OCI-LY1 (cell line): ENCODE data around the gene LIPT2.

ENCODE experiments used
- H2AFZ ChIP-seq: fragments of 200-600 bp; sonication (generic), shearing (Covaris generic); 2 replicates; pipeline ENCODE4 v1.6.0; 2014; ENCODE audit warnings: antibody characterized with exemption, mild to moderate bottlenecking, low read length
- H3F3A ChIP-seq: fragments of 200-600 bp; sonication (generic), shearing (Covaris generic); 2 replicates; pipeline ENCODE4 v1.6.0; 2014; ENCODE audit warnings: mild to moderate bottlenecking, antibody characterized with exemption, low read length, moderate library complexity; ENCODE audit not compliant: insufficient read depth
- H3K27ac ChIP-seq: fragments of 200-600 bp; sonication (generic); 2 replicates; pipeline ENCODE4 v1.5.1; 2014; ENCODE audit warnings: low read length, mixed run types, mild to moderate bottlenecking, low read depth; ENCODE audit not compliant: poor library complexity, severe bottlenecking
- H3K27me3 ChIP-seq: fragments of 200-600 bp; sonication (generic); 2 replicates; pipeline ENCODE4 v1.6.0; 2014; ENCODE audit warnings: antibody characterized with exemption, mild to moderate bottlenecking, low read length, moderate library complexity; ENCODE audit not compliant: insufficient read depth
- H3K36me3 ChIP-seq: fragments of 200-600 bp; sonication (generic); 2 replicates; pipeline ENCODE4 v1.6.1; 2014; ENCODE audit warnings: mild to moderate bottlenecking, antibody characterized with exemption, low read length, moderate library complexity, mixed read lengths; ENCODE audit not compliant: insufficient read depth
- H3K4me1 ChIP-seq: fragments of 200-600 bp; sonication (generic); 2 replicates; pipeline ENCODE4 v1.5.1; 2014; ENCODE audit warnings: mild to moderate bottlenecking, low read length, moderate library complexity; ENCODE audit not compliant: insufficient read depth, severe bottlenecking
- H3K4me2 ChIP-seq: fragments of 200-600 bp; sonication (generic), shearing (Covaris generic); 2 replicates; pipeline ENCODE4 v1.6.1; 2014; ENCODE audit warnings: low read length
- H3K4me3 ChIP-seq: fragments of 200-600 bp; sonication (generic); 2 replicates; pipeline ENCODE4 v1.5.1; 2014; ENCODE audit warnings: low read length, low read depth, mild to moderate bottlenecking, mixed read lengths; ENCODE audit not compliant: poor library complexity, severe bottlenecking
- H3K79me2 ChIP-seq: fragments of 200-600 bp; shearing (Covaris generic); 2 replicates; pipeline ENCODE4 v1.6.1; 2016; ENCODE audit warnings: mixed run types, low read length, mixed read lengths; ENCODE audit not compliant: insufficient read depth
- H3K9ac ChIP-seq: fragments of 200-600 bp; sonication (generic), shearing (Covaris generic); 2 replicates; pipeline ENCODE4 v1.6.1; 2014; ENCODE audit warnings: mild to moderate bottlenecking, low read length, mixed read lengths
- H3K9me2 ChIP-seq: fragments of 200-600 bp; sonication (generic), shearing (Covaris generic); 2 replicates; pipeline ENCODE4 v1.6.1; 2014; ENCODE audit warnings: low read depth, mild to moderate bottlenecking, low read length, mixed read lengths
- H3K9me3 ChIP-seq: fragments of 200-600 bp; shearing (Covaris generic); 2 replicates; pipeline ENCODE4 v1.6.1; 2014; ENCODE audit warnings: low read length, mixed read lengths
- H4K20me1 ChIP-seq: fragments of 200-600 bp; sonication (generic), shearing (Covaris generic); 2 replicates; pipeline ENCODE4 v1.6.0; 2016; ENCODE audit warnings: mild to moderate bottlenecking, low read length; ENCODE audit not compliant: insufficient read depth
- CTCF ChIP-seq: fragments of 200-600 bp; sonication (generic), shearing (Covaris generic); IDR thresholded peaks from 2 replicates; pipeline ENCODE4 v1.5.1; 2017; ENCODE audit warnings: mild to moderate bottlenecking, antibody characterized with exemption, low read length, moderate library complexity, mixed read lengths
- EZH2 ChIP-seq: fragments of 200-600 bp; sonication (generic), shearing (Covaris generic); IDR thresholded peaks from 2 replicates; pipeline ENCODE4 v1.8.0; 2017; ENCODE audit warnings: borderline replicate concordance, mixed run types, mild to moderate bottlenecking, antibody characterized with exemption, low read length, moderate library complexity, mixed read lengths

Gene LIPT2

DNA sequence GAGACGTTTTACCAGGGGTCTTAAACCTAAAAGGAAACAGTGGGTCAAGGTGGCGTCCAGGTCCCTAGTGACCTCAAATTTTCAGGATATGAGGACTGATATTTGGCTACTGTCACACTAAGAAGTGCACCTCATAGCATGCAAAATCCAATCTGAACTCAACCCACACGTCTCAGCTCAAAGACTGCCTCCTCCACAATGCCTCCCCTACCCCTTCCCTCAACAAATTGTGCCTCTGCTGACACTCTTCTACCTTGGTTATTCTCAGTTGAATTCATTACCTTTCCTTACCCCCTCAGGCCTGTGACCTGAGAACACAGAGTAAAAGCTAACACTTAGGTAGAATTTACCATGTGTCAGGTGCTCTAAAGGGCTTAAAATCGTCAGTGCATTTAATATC is 12.4 kb upstream of the LIPT2 start:
- Histone ChIP-seq H2AFZ (no peak overlapping the region), H3K4me2 (no peak overlapping the region), H3K4me3 (no peak overlapping the region), H3K27ac (no peak overlapping the region), H3K9me3 (no peaks in the 10 kb centered on the region), H3K36me3 (no peaks in the 10 kb centered on the region), H3K27me3 (0 out of 2 replicates have a peak, but pooled peaks cover 3% of the 10 kb centered on the region), H4K20me1 (no peaks in the 10 kb centered on the region), H3K4me1 (no peaks in the 10 kb centered on the region), H3K9ac (no peak overlapping the region), H3F3A (no peaks in the 10 kb centered on the region), H3K9me2 (no peaks in the 10 kb centered on the region), H3K79me2 (no peaks in the 10 kb centered on the region)
- TF ChIP-seq CTCF = no peak

GRCh38 chr11:74504100-74504691 is 10.7 kb upstream of the LIPT2 start:
- Histone ChIP-seq H3K4me3 (no peak overlapping the region), H3K9me3 (no peaks in the 10 kb centered on the region), H3K79me2 (no peaks in the 10 kb centered on the region), H2AFZ (no peak overlapping the region), H3K9ac (no peak overlapping the region), H3K4me2 (no peak overlapping the region), H3K4me1 (no peaks in the 10 kb centered on the region), H3K36me3 (no peaks in the 10 kb centered on the region), H3K27ac (no peak overlapping the region), H3K9me2 (no peaks in the 10 kb centered on the region), H3K27me3 (0 out of 2 replicates have a peak, but pooled peaks cover 3% of the 10 kb centered on the region), H3F3A (no peaks in the 10 kb centered on the region), H4K20me1 (no peaks in the 10 kb centered on the region)
- TF ChIP-seq EZH2 (no peak), CTCF (no peak)

DNA sequence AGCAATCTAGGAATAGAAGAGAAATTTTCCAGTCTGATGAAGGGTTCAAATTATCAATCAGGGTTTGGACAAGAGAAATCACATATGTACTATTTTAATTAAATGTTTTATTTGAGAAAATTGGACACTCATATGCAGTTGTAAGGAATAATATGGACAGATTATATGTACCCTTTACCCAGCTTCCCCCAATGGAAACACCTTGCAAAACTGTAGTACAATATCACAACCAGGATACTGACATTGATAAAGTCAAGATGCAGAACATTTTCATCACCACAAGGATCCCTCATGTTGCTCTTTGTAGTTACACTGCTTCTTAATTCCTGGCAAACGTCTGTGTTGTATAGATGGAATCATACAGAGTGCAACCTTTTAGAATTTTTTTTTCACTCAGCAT is 1.4 kb upstream of the LIPT2 start:
- H3F3A ChIP-seq = no peaks in the 10 kb centered on the region
- no peaks in the 10 kb centered on the region for H3K9me3 ChIP-seq
- no peaks in the 10 kb centered on the region for H4K20me1 ChIP-seq
- no peaks in the 10 kb centered on the region for H3K79me2 ChIP-seq
- H2AFZ ChIP-seq = no peak overlapping the region
- H3K27me3 ChIP-seq = no peaks in the 10 kb centered on the region
- H3K4me3 ChIP-seq = no peak overlapping the region
- H3K4me1 ChIP-seq = peaks cover 5% of the 10 kb centered on the region
- no peak overlapping the region for H3K4me2 ChIP-seq
- TF ChIP-seq EZH2 (no peak), CTCF (no peak)
- no peak overlapping the region for H3K27ac ChIP-seq
- no peak overlapping the region for H3K9ac ChIP-seq
- H3K36me3 ChIP-seq = no peaks in the 10 kb centered on the region
- no peaks in the 10 kb centered on the region for H3K9me2 ChIP-seq
